SK-N-SH treated with all-trans-retinoic acid at 6 μM for 48 hours (cell line): ENCODE measurements around the gene ABHD17C.

Experiments
- BACH2 ChIP-seq: fragments of 250-450 bp; sonication (Bioruptor Pico); IDR thresholded peaks from 2 replicates; pipeline ENCODE4 v1.9.0; 2021; ENCODE audit warnings: mild to moderate bottlenecking, borderline replicate concordance
- PATZ1 ChIP-seq: fragments of 250-450 bp; sonication (Bioruptor Pico); IDR thresholded peaks from 2 replicates; pipeline ENCODE4 v1.8.0; 2020; ENCODE audit warnings: mild to moderate bottlenecking, moderate library complexity, borderline replicate concordance
- TOX ChIP-seq: fragments of 250-450 bp; sonication (Bioruptor Pico); IDR thresholded peaks from 2 replicates; pipeline ENCODE4 v1.8.0; 2021; ENCODE audit warnings: mild to moderate bottlenecking, moderate library complexity, borderline replicate concordance
- ZFP3 ChIP-seq: fragments of 250-450 bp; sonication (Bioruptor Pico); IDR thresholded peaks from 2 replicates; pipeline ENCODE4 v1.5.0; 2020; ENCODE audit warnings: mild to moderate bottlenecking, moderate library complexity

GRCh38 chr15:80684697-80685096 lies 10.4 kb upstream of the ABHD17C start:
- no peak for TF ChIP-seq PATZ1 (CRISPR knock-in tag)
- no peak for TF ChIP-seq ZFP3 (CRISPR knock-in tag)
- TF ChIP-seq TOX: no peak
- TF ChIP-seq BACH2 (CRISPR knock-in tag): no peak
